ENCODE measurements around the gene TCTN2.

The TCTN2 gene

DNA sequence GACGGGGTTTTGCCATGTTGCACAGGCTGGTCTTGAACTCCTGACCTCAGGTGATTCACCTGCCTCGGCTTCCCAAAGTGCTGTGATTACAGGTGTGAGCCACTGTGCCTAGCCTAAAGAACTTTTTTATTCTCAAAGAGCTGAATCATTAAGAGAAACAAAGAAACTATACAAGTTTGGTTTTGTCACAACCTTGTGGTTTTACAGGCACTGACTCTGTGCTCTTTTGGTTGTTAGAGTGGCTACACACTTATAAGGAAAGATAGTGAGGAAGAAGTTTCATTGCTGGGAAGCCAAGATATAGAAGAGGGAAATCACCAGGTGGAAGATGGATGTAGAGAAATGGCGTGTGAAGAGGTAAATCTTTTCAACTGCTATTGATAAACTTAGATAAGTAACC lies 81.1 kb downstream of the TCTN2 start:
- Histone ChIP-seq H3K9ac (ENCODE audit: low read length) (no peak overlapping the region), H2AFZ (ENCODE audit: low read length) (no peak overlapping the region), H3K4me1 (ENCODE audit: low read length) (no peaks in the 10 kb centered on the region), H3K4me2 (ENCODE audit: low read depth, low read length) (no peak overlapping the region), H3K9me2 (replicated peaks; ENCODE audit: insufficient read depth, low read length) (no peaks in the 10 kb centered on the region), H3K9me3 (replicated peaks; ENCODE audit: insufficient read depth, low read length) (no peaks in the 10 kb centered on the region), H3K79me2 (ENCODE audit: low read length) (no peaks in the 10 kb centered on the region), H3F3A (ENCODE audit: insufficient read depth, low read length) (no peaks in the 10 kb centered on the region), H3K4me3 (ENCODE audit: low read length) (no peak overlapping the region), H4K20me1 (ENCODE audit: insufficient read depth, low read length) (no peaks in the 10 kb centered on the region), H3K27ac (ENCODE audit: low read length) (no peak overlapping the region), H3K36me3 (replicated peaks; ENCODE audit: insufficient read depth, low read length) (no peaks in the 10 kb centered on the region), H3K27me3 (replicated peaks; ENCODE audit: insufficient read depth, low read length) (no peaks in the 10 kb centered on the region)
- no peak for DNase-seq
- TF ChIP-seq, protein P1, sequence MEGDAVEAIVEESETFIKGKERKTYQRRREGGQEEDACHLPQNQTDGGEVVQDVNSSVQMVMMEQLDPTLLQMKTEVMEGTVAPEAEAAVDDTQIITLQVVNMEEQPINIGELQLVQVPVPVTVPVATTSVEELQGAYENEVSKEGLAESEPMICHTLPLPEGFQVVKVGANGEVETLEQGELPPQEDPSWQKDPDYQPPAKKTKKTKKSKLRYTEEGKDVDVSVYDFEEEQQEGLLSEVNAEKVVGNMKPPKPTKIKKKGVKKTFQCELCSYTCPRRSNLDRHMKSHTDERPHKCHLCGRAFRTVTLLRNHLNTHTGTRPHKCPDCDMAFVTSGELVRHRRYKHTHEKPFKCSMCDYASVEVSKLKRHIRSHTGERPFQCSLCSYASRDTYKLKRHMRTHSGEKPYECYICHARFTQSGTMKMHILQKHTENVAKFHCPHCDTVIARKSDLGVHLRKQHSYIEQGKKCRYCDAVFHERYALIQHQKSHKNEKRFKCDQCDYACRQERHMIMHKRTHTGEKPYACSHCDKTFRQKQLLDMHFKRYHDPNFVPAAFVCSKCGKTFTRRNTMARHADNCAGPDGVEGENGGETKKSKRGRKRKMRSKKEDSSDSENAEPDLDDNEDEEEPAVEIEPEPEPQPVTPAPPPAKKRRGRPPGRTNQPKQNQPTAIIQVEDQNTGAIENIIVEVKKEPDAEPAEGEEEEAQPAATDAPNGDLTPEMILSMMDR (IDR thresholded peaks at IDR 0.05; ENCODE audit: low read length), result no peak
- TF ChIP-seq EZH2 (optimal IDR thresholded peaks at IDR 0.05; ENCODE audit: low read depth, low read length) (no peak), EZH2phosphoT487 (IDR thresholded peaks at IDR 0.05; ENCODE audit: low read length) (no peak)

DNA sequence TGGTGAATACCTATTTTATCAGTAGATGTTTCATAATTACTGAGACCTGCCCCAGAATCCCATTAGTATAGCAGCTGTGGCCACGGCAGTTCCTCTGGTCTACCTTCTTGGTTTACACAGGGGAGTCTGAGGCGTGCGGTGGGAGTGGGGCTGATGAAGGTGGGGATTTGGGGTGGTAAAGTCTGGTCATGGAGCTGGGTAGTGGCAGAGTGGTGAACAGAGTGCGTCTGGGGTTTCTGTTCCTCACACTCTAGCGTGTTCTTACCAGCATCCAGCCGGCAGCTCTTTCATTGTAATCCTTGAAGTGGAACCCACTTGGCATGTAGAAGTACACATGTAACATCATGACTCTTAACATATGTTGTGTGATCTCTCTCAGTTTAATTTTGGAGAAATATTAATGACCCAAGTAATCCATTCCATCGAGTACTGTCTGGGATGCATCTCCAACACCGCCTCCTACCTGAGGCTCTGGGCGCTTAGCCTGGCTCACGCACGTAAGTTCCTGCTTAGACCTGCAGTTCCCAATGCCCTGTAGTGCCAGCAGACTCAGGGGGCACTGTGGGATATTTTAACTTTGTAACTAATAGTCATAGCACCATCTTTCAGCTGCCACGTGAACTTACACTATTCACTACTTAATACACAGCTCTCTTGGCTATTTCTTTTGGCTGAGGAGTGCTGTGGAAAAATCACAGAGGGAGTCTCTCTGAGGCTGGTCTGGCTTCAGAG lies 83.3 kb downstream of the TCTN2 start:
- Histone ChIP-seq H3F3A (ENCODE audit: insufficient read depth, low read length) (no peaks in the 10 kb centered on the region), H3K4me2 (ENCODE audit: low read depth, low read length) (no peak overlapping the region), H2AFZ (ENCODE audit: low read length) (no peak overlapping the region), H3K27me3 (replicated peaks; ENCODE audit: insufficient read depth, low read length) (no peaks in the 10 kb centered on the region), H3K9me3 (replicated peaks; ENCODE audit: insufficient read depth, low read length) (no peaks in the 10 kb centered on the region), H3K9ac (ENCODE audit: low read length) (no peak overlapping the region), H3K4me1 (ENCODE audit: low read length) (no peaks in the 10 kb centered on the region), H3K9me2 (replicated peaks; ENCODE audit: insufficient read depth, low read length) (no peaks in the 10 kb centered on the region), H3K36me3 (replicated peaks; ENCODE audit: insufficient read depth, low read length) (no peaks in the 10 kb centered on the region), H4K20me1 (ENCODE audit: insufficient read depth, low read length) (no peaks in the 10 kb centered on the region), H3K27ac (ENCODE audit: low read length) (no peak overlapping the region), H3K4me3 (ENCODE audit: low read length) (no peak overlapping the region), H3K79me2 (ENCODE audit: low read length) (no peaks in the 10 kb centered on the region)
- TF ChIP-seq, protein P1 (IDR thresholded peaks at IDR 0.05; ENCODE audit: low read length), result no peak
- TF ChIP-seq EZH2phosphoT487 (IDR thresholded peaks at IDR 0.05; ENCODE audit: low read length) (no peak), EZH2 (optimal IDR thresholded peaks at IDR 0.05; ENCODE audit: low read depth, low read length) (no peak)
- no peak for DNase-seq

DNA sequence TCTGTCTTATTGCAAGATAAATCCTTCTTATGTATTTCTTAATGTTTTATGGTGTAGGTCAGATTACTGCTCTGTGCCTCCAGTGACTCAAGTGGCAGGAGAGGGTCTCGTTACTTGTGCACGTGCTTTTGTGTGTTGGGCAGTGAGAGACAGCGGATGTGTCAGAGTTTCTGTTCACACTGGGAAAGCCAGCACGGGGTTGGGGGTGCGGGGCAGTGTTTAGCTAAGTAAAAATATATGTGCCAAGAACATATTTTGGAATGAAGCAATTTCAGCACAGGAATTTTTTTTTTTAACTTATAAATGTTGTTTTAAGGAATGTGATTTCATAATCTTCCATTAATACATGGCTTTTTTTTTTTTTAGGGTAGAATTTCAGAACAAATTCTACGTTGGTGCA lies 86.6 kb downstream of the TCTN2 start:
- no peaks in the 10 kb centered on the region for H3K79me2 ChIP-seq (ENCODE audit: low read length)
- no peak overlapping the region for H3K4me3 ChIP-seq (ENCODE audit: low read length)
- no peak overlapping the region for H2AFZ ChIP-seq (ENCODE audit: low read length)
- no peak overlapping the region for H3K4me2 ChIP-seq (ENCODE audit: low read depth, low read length)
- no peak overlapping the region for H3K9ac ChIP-seq (ENCODE audit: low read length)
- H3K36me3 ChIP-seq (replicated peaks; ENCODE audit: insufficient read depth, low read length), result no peaks in the 10 kb centered on the region
- H4K20me1 ChIP-seq (ENCODE audit: insufficient read depth, low read length), result no peaks in the 10 kb centered on the region
- no peaks in the 10 kb centered on the region for H3K9me3 ChIP-seq (replicated peaks; ENCODE audit: insufficient read depth, low read length)
- no peak overlapping the region for H3K27ac ChIP-seq (ENCODE audit: low read length)
- DNase-seq, result no peak
- TF ChIP-seq EZH2 (optimal IDR thresholded peaks at IDR 0.05; ENCODE audit: low read depth, low read length) (no peak), EZH2phosphoT487 (IDR thresholded peaks at IDR 0.05; ENCODE audit: low read length) (no peak)
- TF ChIP-seq, protein P1 (IDR thresholded peaks at IDR 0.05; ENCODE audit: low read length), result no peak
- H3K27me3 ChIP-seq (replicated peaks; ENCODE audit: insufficient read depth, low read length), result no peaks in the 10 kb centered on the region
- no peaks in the 10 kb centered on the region for H3F3A ChIP-seq (ENCODE audit: insufficient read depth, low read length)
- no peaks in the 10 kb centered on the region for H3K4me1 ChIP-seq (ENCODE audit: low read length)
- no peaks in the 10 kb centered on the region for H3K9me2 ChIP-seq (replicated peaks; ENCODE audit: insufficient read depth, low read length)
